Gastrocnemius medialis (tissue), 4 donors: Measurements from ENCODE around the gene MSL1.

Experiments used
- POLR2A ChIP-seq, 2 donors: fragments of 450-650 bp; IDR thresholded peaks; one replicate each; pipeline ENCODE4 v1.6.1; 2017; ENCODE audit warnings: antibody characterized with exemption in 2 of 2, mild to moderate bottlenecking in 2 of 2, moderate library complexity in 2 of 2
- TF ChIP-seq, protein P1 (sequence below), 5 experiments: fragments of 450-650 bp in 3 of 5; fragments of 200-600 bp in 2 of 5; sonication (generic) in 2 of 5; IDR thresholded peaks in 4 of 5; conservative IDR thresholded peaks in 1 of 5; 1 replicate in 4 of 5; 2 replicates in 1 of 5; pipeline ENCODE4 v1.5.1; 2016 to 2019; ENCODE audit warnings: antibody characterized with exemption in 5 of 5, mild to moderate bottlenecking in 3 of 5, moderate library complexity in 3 of 5

DNA sequence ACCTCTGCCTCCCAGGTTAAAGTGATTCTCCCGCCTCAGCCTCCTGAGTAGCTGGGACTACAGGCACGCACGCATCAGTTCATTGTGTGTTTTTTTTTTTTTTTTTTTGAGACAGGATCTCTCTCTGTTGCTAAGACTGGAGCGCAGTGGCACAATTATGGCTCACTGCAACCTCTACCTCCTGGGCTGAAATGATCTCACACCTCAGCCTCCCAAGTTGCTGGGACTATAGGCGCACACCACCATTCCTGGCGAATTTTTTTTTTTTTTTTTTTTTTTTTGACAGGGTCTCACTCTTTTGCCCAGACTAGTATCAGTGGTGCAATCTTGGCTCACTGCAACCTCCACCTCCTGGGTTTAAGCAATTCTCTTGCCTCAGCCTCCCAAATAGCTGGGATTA, 37.7 kb downstream of the MSL1 start:
- no peak for TF ChIP-seq POLR2A (IDR thresholded peaks at IDR 0.05)
- TF ChIP-seq, protein P1, sequence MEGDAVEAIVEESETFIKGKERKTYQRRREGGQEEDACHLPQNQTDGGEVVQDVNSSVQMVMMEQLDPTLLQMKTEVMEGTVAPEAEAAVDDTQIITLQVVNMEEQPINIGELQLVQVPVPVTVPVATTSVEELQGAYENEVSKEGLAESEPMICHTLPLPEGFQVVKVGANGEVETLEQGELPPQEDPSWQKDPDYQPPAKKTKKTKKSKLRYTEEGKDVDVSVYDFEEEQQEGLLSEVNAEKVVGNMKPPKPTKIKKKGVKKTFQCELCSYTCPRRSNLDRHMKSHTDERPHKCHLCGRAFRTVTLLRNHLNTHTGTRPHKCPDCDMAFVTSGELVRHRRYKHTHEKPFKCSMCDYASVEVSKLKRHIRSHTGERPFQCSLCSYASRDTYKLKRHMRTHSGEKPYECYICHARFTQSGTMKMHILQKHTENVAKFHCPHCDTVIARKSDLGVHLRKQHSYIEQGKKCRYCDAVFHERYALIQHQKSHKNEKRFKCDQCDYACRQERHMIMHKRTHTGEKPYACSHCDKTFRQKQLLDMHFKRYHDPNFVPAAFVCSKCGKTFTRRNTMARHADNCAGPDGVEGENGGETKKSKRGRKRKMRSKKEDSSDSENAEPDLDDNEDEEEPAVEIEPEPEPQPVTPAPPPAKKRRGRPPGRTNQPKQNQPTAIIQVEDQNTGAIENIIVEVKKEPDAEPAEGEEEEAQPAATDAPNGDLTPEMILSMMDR (IDR thresholded peaks at IDR 0.05 in 4 of 5, conservative IDR thresholded peaks at IDR 0.05 in 1 of 5): no peak
